Right hindlimb (tissue), 1 donor: ENCODE results near the gene ZNF527.
"Not testable (repeated sequence)": the region's sequence is repeated elsewhere in the genome, so short reads cannot be mapped to it uniquely, and the experiment has no call there.

ENCODE experiments used
- DNase-seq: peaks from one replicate; pipeline ENCODE4 v3.0.0-alpha.2; 2018

The ZNF527 gene

DNA sequence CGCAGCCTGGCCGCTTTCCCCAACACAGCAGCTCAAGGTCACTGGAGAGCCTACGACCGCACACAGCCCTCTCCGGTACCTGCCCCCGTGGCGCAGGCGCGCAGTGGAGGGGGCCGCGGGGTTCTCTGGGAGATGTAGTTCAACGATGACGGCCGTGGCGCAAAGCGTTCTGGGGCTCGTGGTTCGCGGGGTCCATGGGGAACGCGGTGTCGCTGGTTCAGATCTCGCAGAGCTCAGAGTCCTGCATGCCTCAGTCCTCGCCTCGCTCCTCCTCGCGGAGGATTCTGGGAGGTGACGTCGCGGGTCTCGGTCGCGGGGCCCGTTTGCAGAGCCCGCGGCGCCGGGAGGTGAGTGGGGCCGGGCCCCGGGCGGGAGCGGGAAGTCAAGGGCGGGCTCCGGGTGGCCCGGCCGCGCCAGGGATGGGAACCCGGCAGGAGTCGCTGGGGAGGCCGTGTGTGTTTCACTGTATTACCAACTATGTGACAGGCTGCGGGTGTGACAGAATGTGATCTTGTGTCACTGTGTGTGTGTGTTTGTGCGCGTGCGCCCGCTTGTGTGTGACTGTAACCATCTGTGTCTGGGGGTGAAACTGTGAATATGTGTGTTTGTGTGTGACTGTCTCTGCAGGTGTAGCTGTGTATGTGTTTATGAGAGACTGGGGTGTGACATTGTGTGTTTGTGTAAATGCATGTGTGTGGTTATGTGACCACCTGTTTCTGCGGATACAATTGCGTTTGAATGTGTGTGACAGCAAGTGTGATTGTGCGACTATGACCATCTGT lies at the start of gene ZNF527:
Gene ZNF527, plus strand, starts transcription at position 220 of the 782 bp plus-strand sequence. CDS start 3,100 bp downstream, outside the sequence.
- peak; percentile 98 for DNase-seq

DNA sequence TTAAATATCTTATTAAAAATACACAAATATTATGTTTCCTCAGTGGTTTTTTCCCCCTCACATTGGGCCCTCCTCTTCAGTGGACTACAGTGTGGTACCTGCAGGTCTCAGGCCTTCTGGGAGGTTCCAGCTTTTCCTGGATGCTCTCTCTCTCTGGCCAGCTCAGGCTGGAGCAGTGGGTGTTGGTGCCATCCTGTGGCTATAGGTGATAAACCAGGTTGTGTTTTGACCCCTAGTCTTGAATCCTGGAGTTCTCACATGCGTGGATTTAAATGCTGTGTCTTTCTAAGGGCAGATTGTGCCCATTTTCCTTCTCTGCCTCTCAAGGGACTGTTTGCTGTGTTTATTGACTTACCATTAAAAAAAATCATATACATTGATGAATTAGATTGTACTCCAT lies 41.2 kb upstream of the ZNF527 start:
- DNase-seq, result no peak

DNA sequence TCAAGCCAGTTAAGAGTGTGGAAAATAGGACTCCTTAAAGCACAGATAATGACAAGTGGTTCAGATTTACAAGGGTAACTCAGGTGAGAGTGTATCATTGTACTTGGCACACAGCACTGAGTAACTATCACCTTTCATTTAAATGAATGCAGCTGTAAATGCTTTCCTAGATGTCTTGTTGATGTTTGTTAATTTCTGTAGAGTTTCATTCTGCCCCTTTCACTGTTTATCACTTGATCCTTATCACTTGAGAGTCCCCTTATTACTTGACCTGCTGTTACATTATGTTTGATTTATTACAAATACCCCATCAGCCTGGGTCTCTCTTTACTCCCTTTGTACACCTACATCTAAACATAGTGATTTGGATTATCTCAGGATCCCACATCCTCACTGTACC lies 38.1 kb upstream of the ZNF527 start:
- no peak for DNase-seq

DNA sequence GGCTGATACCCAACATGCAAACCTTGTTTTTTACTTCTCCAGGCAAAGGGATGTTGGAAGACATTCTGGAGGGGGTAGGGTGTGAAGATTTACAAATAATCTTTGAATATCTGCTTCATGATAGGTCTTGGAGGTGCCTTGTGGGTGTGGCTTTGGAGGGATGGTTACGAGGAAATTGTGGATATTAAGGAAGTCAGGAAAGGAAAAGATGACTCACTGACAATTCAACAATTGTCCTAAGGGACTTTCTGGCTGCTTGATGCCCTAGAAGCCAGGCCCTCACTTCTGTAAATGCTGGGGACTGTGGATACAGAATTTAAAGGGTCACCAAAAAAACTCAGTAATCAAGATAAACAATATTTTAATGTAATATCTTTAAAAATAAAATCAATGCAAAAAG lies 37.4 kb upstream of the ZNF527 start:
- no peak for DNase-seq

DNA sequence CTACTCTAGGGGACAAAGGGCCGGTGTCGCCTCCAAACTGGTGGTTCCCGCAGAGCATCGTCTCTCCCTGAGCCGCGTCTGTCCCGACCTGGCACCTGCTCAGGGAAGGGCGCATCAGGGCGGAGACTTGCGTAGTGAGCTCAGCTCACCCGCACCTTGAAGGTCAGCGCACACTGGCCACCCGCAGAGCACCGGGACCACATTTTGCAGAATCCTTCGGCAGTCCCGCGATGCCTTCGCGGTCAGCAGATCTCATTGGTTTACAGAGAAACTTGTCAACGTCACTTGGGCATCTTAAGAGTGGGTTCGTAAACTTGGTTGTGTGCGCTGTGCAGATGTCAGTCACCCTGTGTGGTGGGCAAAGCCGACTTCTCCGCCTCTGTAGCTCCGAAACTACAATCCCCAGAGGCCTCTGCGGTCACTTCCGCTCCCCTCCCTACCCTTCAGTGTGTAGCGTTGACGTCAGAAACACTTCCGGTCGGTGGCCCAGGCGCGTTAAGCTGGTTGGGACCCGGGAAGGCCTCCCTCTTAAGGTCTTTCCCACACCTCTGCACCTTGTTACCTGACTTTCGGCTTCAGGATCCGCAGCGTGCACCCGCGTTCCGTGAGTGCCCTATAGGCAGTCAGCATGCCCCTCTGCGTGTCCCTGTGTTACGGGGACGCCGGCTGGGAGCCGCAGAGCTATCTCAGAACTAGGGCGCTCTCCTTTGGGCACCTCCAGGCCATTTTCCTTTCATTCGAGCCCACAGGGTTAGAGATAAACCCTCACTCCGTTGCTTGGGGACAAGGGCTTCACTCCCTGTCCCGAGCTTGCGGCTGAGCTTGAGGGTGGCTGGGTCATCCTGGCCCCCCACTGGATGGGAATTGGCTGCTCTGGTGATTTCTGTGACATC lies 36.5 kb upstream of the ZNF527 start:
- DNase-seq, result peak; percentile 95

DNA sequence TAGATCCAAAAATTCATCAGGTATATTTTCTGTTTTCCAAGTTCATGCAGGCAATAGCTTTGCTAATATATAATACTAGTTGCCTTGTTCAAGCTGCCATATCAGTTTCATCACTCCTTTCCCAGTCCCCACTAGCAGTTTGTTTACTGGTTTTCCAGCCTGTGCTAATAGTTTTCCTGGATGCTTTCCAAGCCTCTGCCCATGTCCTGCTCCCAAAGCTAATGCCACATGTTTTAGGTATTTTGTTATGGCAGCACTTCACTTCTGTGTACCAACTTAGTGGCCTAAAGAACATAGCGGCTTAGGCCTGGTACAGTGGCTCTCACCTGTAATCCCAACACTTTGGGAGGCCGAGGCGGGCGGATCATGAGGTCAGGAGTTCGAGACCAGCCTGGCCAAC lies 28.1 kb upstream of the ZNF527 start:
- DNase-seq, result no peak

DNA sequence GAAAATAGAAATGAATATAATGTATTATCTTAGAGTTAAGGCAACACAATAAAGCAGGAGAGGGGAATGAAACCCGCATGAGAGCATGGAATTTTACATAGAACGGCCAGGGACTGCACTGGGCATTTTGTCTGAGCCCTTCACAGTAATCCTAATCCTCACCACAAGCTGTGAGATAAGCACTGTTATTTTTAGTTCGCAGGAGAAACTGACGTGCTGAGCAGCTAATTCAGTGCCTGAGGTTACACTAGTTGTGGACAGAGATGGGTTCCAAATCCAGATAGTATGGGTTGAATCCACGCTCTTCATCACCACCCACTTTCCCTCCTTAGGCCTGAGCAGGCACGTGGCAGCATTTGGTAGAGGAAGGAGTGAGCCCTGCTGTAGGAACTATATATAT lies 24.8 kb upstream of the ZNF527 start:
- no peak for DNase-seq

DNA sequence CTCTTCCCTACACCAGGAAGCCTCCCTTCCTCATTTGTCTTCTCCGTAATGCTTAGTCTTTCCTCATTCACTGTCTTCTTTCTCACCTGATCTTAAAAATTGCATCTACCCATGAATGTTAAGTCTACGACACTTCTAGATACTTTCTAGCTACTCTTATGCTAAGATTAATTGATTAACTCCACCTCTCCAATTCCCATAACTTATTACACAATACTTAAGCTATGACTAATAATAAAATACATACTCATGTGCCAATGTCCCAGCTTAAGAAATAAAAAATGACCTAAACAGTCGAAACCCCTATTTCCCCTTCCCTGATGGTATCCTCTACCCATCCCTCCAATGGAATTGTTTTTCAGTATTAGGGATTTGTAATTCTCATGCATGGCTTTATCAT lies 22.8 kb upstream of the ZNF527 start:
- no peak for DNase-seq

DNA sequence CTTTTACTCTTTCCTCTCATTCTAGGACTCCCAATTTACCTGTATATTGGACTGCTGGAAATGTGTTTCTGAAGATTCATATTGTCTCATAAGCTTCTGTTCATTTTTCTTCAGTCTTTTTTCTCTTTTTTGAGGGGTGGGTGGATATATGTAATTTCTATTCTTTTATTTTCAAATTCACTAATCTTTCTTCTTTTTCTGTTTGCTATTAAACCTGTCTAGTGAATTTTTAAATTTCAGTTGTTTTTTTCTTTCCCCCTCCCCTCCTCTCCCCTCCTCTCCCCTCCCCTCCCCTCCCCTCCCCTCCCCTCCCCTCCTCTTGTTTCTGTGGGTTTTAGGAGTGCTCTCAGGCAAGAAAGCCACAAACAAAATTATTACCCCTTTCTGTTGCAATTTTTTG lies 16.9 kb upstream of the ZNF527 start:
- no peak for DNase-seq

DNA sequence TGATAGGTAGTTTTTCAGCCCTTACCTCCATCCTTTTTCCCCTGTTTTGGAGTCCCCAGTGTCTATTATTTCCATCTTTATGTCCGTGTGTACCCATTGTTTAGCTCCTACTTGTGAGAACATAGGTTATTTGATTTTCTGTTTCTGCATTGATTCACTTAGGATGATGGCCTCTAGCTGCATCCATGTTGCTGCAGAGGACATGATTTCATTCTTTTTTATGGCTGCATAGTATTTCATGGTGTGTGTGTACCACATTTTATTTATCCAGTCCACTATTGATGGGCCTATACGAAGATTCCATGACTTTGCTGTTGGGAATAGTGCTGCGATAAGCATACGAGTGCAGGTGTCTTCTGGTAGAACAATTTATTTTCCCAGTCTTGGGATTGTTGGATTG lies 15.0 kb upstream of the ZNF527 start:
- DNase-seq, result no peak

DNA sequence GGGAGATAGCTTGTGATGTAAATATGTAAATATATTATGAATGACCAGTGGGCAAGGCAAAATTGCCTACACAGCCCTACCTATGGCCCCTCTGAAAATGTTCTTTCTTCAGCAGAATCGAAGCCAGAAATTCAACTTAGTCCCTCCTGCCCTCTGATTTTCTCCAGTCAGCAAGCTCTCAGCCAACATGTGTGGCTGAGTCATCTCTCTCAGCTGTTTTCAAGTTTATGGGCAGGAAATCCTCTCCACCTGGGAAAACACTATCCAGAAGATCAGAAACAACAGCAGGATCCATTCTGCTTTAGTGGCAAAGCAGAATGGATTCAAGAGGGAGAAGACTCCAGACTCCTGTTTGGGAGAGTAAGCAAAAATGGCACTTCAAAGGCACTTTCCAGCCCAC lies 8.9 kb upstream of the ZNF527 start:
- no peak for DNase-seq

DNA sequence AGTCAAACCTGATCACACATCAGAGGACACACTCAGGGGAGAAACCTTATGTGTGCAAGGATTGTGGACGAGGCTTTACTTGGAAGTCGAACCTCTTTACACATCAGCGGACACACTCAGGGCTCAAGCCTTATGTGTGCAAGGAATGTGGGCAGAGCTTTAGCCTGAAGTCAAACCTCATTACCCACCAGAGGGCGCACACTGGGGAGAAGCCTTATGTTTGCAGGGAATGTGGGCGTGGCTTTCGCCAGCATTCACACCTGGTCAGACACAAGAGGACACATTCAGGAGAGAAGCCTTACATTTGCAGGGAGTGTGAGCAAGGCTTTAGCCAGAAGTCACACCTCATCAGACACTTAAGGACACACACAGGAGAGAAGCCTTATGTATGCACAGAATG lies 8.2 kb upstream of the ZNF527 start:
- DNase-seq, result no peak

DNA sequence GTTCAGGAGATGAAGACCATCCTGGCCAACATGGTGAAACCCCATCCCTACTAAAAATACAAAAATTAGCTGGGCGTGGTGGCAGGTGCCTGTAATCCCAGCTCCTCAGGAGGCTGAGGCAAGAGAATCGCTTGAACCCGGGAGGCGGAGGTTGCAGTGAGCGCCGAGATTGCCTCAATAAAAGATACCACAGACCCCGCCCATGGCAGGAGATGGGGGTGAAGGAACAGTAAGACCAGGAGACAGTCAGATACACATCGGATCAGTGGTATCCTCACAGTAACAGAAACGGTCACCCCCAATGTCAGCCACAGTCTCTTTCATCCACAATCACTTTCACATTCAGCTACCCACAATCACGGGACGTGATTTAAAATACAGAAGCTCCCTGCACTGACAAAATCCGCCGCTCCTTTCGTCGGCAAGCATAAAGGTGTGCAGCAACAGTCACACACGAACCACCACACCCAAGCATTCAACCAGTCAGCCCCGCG lies 466 bp upstream of the ZNF527 start:
- not testable (repeated sequence) for DNase-seq

DNA sequence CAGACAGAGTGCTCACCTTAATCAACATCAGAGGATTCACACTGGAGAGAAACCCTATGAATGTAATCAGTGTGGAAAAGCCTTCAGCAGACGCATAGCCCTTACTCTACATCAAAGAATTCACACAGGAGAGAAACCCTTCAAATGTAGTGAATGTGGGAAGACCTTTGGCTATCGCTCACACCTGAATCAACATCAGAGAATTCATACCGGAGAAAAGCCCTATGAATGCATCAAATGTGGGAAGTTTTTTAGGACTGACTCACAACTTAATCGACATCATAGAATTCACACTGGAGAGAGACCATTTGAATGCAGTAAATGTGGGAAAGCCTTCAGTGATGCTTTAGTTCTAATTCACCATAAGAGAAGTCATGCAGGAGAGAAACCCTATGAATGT lies 18.3 kb downstream of the ZNF527 start:
- DNase-seq, result no peak

DNA sequence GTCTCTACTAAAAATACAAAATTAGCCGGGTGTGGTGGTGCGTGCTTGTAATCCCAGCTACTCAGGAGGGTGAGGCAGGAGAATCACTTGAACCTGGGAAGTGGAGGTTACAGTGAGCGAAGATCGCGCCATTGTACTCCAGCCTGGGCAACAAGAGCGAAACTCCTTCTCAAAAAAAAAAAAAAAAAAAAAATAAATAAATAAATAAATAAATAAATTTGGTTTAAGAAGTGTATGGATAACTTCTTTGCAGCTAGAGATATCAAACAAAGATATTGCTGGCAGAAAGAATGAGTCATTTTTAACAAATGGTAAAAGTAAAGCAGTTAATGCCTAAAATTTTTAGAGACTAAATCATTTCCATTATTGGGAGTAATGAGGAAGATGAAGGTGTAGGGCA lies 20.5 kb downstream of the ZNF527 start:
- DNase-seq, result not testable (repeated sequence)

DNA sequence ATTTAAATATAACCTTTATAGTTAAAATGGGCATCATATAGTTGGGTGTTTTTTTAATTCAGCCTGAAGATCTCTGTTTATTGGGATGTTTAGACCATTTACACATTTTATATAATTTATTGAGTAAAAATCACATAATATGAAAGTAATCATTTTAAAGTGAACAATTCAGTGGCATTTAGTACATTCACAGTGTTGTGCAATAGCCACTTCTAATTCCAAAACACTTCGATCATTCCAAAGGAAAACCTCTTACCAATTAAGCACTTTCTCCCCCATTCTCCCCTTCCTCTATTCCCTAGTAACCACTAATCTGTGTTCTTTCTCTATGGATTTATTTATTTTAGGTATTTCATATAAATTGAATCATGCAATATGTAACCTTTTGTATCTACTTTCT lies 30.2 kb downstream of the ZNF527 start:
- DNase-seq, result no peak

DNA sequence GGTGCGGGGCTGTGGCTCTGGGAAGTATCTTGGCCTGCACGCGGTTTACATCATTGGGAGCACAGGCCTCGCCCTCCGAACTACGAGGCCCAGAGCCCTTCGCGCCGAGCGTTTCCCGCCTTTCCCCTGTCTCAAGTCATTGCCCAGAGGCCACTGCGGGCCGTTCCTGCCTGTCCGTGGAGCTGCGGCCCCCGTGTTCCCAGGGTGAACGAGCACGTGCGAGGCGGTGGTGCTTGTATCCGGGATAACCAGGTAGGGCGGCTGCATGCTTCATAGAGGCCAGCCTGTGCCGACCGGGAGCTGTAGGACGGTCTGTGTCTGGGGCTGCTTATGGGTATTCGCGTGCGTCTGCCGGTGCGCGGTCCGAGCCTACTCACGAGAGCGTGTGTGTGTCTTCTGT lies 32.5 kb downstream of the ZNF527 start:
- DNase-seq, result no peak

DNA sequence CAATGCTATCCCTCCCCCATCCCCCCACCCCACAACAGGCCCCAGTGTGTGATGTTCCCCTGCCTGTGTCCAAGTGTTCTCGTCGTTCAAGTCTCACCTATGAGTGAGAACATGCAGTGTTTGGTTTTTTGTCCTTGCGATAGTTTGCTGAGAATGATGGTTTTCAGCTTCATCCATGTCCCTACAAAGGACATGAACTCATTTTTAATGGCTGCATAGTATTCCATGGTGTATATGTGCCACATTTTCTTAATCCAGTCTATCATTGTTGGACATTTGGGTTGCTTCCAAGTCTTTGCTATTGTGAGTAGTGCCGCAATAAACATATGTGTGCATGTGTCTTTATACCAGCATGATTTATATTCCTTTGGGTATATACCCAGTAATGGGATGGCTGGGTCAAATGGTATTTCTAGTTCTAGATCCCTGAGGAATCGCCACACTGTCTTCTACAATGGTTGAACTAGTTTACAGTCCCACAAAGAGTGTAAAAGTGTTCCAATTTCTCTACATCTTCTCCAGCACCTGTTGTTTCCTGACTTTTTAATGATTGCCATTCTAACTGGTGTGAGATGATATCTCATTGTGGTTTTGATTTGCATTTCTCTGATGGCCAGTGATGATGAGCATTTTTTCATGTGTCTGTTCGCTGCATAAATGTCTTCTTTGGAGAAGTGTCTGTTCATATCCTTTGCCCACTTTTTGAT lies 35.4 kb downstream of the ZNF527 start:
- DNase-seq, result not testable (repeated sequence)

DNA sequence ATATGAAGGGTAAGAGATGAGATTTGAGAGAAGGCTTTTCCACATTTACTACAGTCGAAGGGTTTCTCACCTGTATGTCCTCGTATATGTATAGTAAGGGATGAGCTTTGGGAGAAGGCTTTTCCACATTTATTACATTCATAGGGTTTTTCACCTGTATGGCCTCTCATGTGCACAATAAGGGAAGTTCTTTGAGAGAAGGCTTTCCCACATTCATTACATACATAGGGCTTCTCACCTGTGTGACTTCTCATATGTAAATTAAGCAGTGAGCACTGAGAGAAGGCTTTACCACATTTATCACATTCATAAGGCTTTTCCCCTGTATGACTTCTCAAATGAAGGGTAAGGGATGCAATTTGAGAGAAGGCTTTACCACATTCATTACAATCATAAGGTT lies 41.8 kb downstream of the ZNF527 start:
- DNase-seq, result no peak

DNA sequence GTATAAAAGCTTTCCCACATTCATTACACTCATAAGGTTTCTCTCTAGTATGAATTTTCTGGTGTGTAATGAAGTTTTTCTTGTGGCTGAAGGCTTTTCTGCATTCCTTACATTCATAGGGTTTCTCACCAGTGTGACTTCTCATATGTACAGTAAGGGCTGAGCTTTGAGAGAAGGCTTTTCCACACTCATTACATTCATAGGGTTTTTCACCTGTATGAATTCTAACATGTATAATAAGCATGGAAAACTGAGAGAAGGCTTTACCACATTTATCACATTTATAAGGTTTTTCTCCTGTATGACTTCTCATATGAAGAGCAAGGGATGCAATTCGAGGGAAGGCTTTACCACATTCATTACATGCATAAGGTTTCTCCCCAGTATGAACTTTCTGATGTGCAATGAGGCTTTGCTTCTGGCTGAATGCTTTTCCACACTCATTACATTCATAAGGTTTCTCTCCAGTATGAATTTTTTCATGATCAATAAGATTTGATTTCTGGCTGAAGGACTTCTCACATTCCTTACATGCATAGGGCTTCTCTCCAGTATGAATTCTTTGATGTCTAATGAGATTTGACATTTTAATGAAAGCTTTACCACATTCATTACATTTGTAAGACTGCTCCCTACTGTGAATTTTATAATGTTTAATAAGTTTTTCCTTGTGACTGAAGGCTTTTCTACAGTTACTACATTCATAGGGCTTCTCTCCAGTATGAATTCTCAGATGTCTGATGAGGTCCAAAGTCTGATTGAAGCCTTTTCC lies 42.6 kb downstream of the ZNF527 start:
- DNase-seq, result no peak
